ENCODE measurements around the gene TIPARP. TPM values are rescaled to one million over a fixed set of nuclear protein-coding genes. Genes with fewer than 3 reads are reported as not detected.
"Not testable (repeated sequence)": the region's sequence is repeated elsewhere in the genome, so short reads cannot be mapped to it uniquely, and the experiment has no call there.

TIPARP gene
- total RNA-seq, 2 donors from 2014 or later, result 126 to 180 TPM

GRCh38 chr3:156732715-156733421 lies 58.5 kb downstream of the TIPARP start:
- no peak for DNase-seq
- no peak for ATAC-seq
- Mint-ChIP-seq H3K27ac (no peak overlapping the region), H3K27me3 (no peaks in the 10 kb centered on the region), H3K4me3 (no peak overlapping the region), H3K4me1 (no peaks in the 10 kb centered on the region), H3K36me3 (ENCODE audit: low read depth) (no peaks in the 10 kb centered on the region)
- no peaks in the 10 kb centered on the region for H3K9me3 ChIP-seq (ENCODE audit: control insufficient read depth, low read length, poor library complexity, severe bottlenecking)

GRCh38 chr3:156734661-156735060 lies 60.3 kb downstream of the TIPARP start:
- H3K27ac Mint-ChIP-seq; ATAC-seq; H3K9me3 ChIP-seq (ENCODE audit: control insufficient read depth, low read length, poor library complexity, severe bottlenecking); DNase-seq; H3K36me3 Mint-ChIP-seq (ENCODE audit: low read depth); H3K27me3 Mint-ChIP-seq; H3K4me3 Mint-ChIP-seq; H3K4me1 Mint-ChIP-seq: not testable (repeated sequence)

GRCh38 chr3:156735471-156735870 lies 61.1 kb downstream of the TIPARP start:
- H3K4me3 Mint-ChIP-seq, result no peak overlapping the region
- ATAC-seq, result no peak
- DNase-seq, result no peak
- H3K9me3 ChIP-seq (ENCODE audit: control insufficient read depth, low read length, poor library complexity, severe bottlenecking), result no peaks in the 10 kb centered on the region
- no peaks in the 10 kb centered on the region for H3K27me3 Mint-ChIP-seq
- no peaks in the 10 kb centered on the region for H3K36me3 Mint-ChIP-seq (ENCODE audit: low read depth)
- H3K27ac Mint-ChIP-seq, result no peak overlapping the region
- H3K4me1 Mint-ChIP-seq, result no peaks in the 10 kb centered on the region

- not testable (repeated sequence) for H3K4me3 Mint-ChIP-seq; H3K9me3 ChIP-seq (ENCODE audit: control insufficient read depth, low read length, poor library complexity, severe bottlenecking); H3K27ac Mint-ChIP-seq; ATAC-seq; DNase-seq; H3K36me3 Mint-ChIP-seq (ENCODE audit: low read depth); H3K4me1 Mint-ChIP-seq; H3K27me3 Mint-ChIP-seq
Measured at GRCh38 chr3:156737049-156737448, 62.7 kb downstream of the TIPARP start.

- no peak overlapping the region for H3K4me3 Mint-ChIP-seq
- peaks cover 2% of the 10 kb centered on the region for H3K36me3 Mint-ChIP-seq (ENCODE audit: low read depth)
- no peak for DNase-seq
- H3K27me3 Mint-ChIP-seq, result no peaks in the 10 kb centered on the region
- no peaks in the 10 kb centered on the region for H3K9me3 ChIP-seq (ENCODE audit: control insufficient read depth, low read length, poor library complexity, severe bottlenecking)
- no peak overlapping the region for H3K27ac Mint-ChIP-seq
- ATAC-seq, result no peak
- H3K4me1 Mint-ChIP-seq, result no peaks in the 10 kb centered on the region
Measured at GRCh38 chr3:156738251-156738650, 63.9 kb downstream of the TIPARP start.

- DNase-seq (no peak), ATAC-seq (no peak)
- no peaks in the 10 kb centered on the region for H3K27me3 Mint-ChIP-seq
- H3K4me3 Mint-ChIP-seq, result no peak overlapping the region
- no peaks in the 10 kb centered on the region for H3K9me3 ChIP-seq (ENCODE audit: control insufficient read depth, low read length, poor library complexity, severe bottlenecking)
- peaks cover 2% of the 10 kb centered on the region for H3K36me3 Mint-ChIP-seq (ENCODE audit: low read depth)
- peak overlapping the region; percentile 53 for H3K27ac Mint-ChIP-seq
- H3K4me1 Mint-ChIP-seq, result no peaks in the 10 kb centered on the region
Measured at GRCh38 chr3:156739976-156740375, 65.6 kb downstream of the TIPARP start.

GRCh38 chr3:156740581-156740980 lies 66.2 kb downstream of the TIPARP start:
- not testable (repeated sequence) for ATAC-seq; H3K4me1 Mint-ChIP-seq; H3K36me3 Mint-ChIP-seq (ENCODE audit: low read depth); H3K4me3 Mint-ChIP-seq; H3K9me3 ChIP-seq (ENCODE audit: control insufficient read depth, low read length, poor library complexity, severe bottlenecking); H3K27me3 Mint-ChIP-seq; DNase-seq; H3K27ac Mint-ChIP-seq

- H3K9me3 ChIP-seq (ENCODE audit: control insufficient read depth, low read length, poor library complexity, severe bottlenecking), result peaks cover 5% of the 10 kb centered on the region
- ATAC-seq (no peak), DNase-seq (no peak)
- H3K27ac Mint-ChIP-seq, result no peak overlapping the region
- no peaks in the 10 kb centered on the region for H3K4me1 Mint-ChIP-seq
- H3K27me3 Mint-ChIP-seq, result no peaks in the 10 kb centered on the region
- peaks cover 2% of the 10 kb centered on the region for H3K36me3 Mint-ChIP-seq (ENCODE audit: low read depth)
- no peak overlapping the region for H3K4me3 Mint-ChIP-seq
Measured at GRCh38 chr3:156741935-156742334, 67.5 kb downstream of the TIPARP start.

GRCh38 chr3:156742401-156742800 lies 68.0 kb downstream of the TIPARP start:
- Mint-ChIP-seq H3K4me3 (no peak overlapping the region), H3K36me3 (ENCODE audit: low read depth) (peaks cover 2% of the 10 kb centered on the region), H3K4me1 (no peaks in the 10 kb centered on the region), H3K27me3 (no peaks in the 10 kb centered on the region), H3K27ac (no peak overlapping the region)
- peaks cover 5% of the 10 kb centered on the region for H3K9me3 ChIP-seq (ENCODE audit: control insufficient read depth, low read length, poor library complexity, severe bottlenecking)
- DNase-seq (no peak), ATAC-seq (no peak)

GRCh38 chr3:156743859-156744258 lies 69.5 kb downstream of the TIPARP start:
- H3K36me3 Mint-ChIP-seq (ENCODE audit: low read depth), result peaks cover 2% of the 10 kb centered on the region
- no peaks in the 10 kb centered on the region for H3K27me3 Mint-ChIP-seq
- H3K4me1 Mint-ChIP-seq, result no peaks in the 10 kb centered on the region
- no peak overlapping the region for H3K27ac Mint-ChIP-seq
- peaks cover 5% of the 10 kb centered on the region for H3K9me3 ChIP-seq (ENCODE audit: control insufficient read depth, low read length, poor library complexity, severe bottlenecking)
- no peak for DNase-seq
- no peak overlapping the region for H3K4me3 Mint-ChIP-seq
- no peak for ATAC-seq

- H3K36me3 Mint-ChIP-seq (ENCODE audit: low read depth), result peaks cover 2% of the 10 kb centered on the region
- no peaks in the 10 kb centered on the region for H3K4me1 Mint-ChIP-seq
- H3K9me3 ChIP-seq (ENCODE audit: control insufficient read depth, low read length, poor library complexity, severe bottlenecking), result peaks cover 5% of the 10 kb centered on the region
- DNase-seq (no peak), ATAC-seq (no peak)
- H3K27ac Mint-ChIP-seq, result no peak overlapping the region
- H3K27me3 Mint-ChIP-seq, result no peaks in the 10 kb centered on the region
- H3K4me3 Mint-ChIP-seq, result no peak overlapping the region
Measured at GRCh38 chr3:156744631-156745030, 70.2 kb downstream of the TIPARP start.

GRCh38 chr3:156745766-156746165 lies 71.4 kb downstream of the TIPARP start:
- H3K9me3 ChIP-seq (ENCODE audit: control insufficient read depth, low read length, poor library complexity, severe bottlenecking), result peaks cover 5% of the 10 kb centered on the region
- H3K4me3 Mint-ChIP-seq, result no peak overlapping the region
- H3K27me3 Mint-ChIP-seq, result peaks cover 7% of the 10 kb centered on the region
- H3K36me3 Mint-ChIP-seq (ENCODE audit: low read depth), result peaks cover 2% of the 10 kb centered on the region
- no peaks in the 10 kb centered on the region for H3K4me1 Mint-ChIP-seq
- H3K27ac Mint-ChIP-seq, result no peak overlapping the region
- no peak for ATAC-seq
- no peak for DNase-seq

GRCh38 chr3:156747046-156747445 lies 72.7 kb downstream of the TIPARP start:
- H3K27me3 Mint-ChIP-seq, result peaks cover 15% of the 10 kb centered on the region
- H3K4me1 Mint-ChIP-seq, result no peaks in the 10 kb centered on the region
- no peak overlapping the region for H3K27ac Mint-ChIP-seq
- DNase-seq (no peak), ATAC-seq (no peak)
- H3K9me3 ChIP-seq (ENCODE audit: control insufficient read depth, low read length, poor library complexity, severe bottlenecking), result peaks cover 5% of the 10 kb centered on the region
- no peak overlapping the region for H3K4me3 Mint-ChIP-seq
- H3K36me3 Mint-ChIP-seq (ENCODE audit: low read depth), result no peaks in the 10 kb centered on the region

- no peaks in the 10 kb centered on the region for H3K4me1 Mint-ChIP-seq
- no peaks in the 10 kb centered on the region for H3K36me3 Mint-ChIP-seq (ENCODE audit: low read depth)
- H3K4me3 Mint-ChIP-seq, result no peak overlapping the region
- H3K9me3 ChIP-seq (ENCODE audit: control insufficient read depth, low read length, poor library complexity, severe bottlenecking), result peaks cover 5% of the 10 kb centered on the region
- DNase-seq (no peak), ATAC-seq (no peak)
- peaks cover 25% of the 10 kb centered on the region for H3K27me3 Mint-ChIP-seq
- H3K27ac Mint-ChIP-seq, result no peak overlapping the region
Measured at GRCh38 chr3:156749244-156749643, 74.9 kb downstream of the TIPARP start.
